ENCODE results near the gene ARL6IP6. TPM values are rescaled to one million over a fixed set of nuclear protein-coding genes. Genes with fewer than 3 reads are reported as not detected.

Gene ARL6IP6
- total and polyA plus RNA-seq, 2 donors (not counting 1 experiment from before 2014, with no cell fraction given) = 19.0 to 53.9 TPM

DNA sequence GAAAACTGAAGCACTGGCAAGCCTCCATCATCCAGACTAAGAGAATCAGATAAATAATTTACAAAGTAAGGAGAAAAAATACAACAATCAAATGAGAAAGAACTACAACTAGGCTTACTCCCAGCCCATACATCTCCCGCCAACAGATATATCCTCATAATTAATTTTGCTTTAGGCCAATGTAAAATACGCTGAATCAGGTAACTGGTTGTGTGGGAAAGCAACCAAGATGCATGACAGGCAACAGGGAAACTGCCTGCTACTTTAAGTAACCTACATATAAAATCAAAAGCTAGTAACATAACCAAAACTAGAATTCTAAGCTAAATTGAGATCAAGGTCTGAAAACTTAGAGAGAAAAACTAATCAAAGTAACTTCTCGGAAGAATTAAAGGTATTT, 22.7 kb upstream of the ARL6IP6 start:
- no peak overlapping the region for H3K9ac ChIP-seq (ENCODE audit: insufficient read depth, low read length)
- H3K27ac ChIP-seq (ENCODE audit: insufficient read depth, low read length) = no peak overlapping the region
- no peak overlapping the region for H3K4me2 ChIP-seq (ENCODE audit: extremely low read depth, insufficient read depth, low read length)

DNA sequence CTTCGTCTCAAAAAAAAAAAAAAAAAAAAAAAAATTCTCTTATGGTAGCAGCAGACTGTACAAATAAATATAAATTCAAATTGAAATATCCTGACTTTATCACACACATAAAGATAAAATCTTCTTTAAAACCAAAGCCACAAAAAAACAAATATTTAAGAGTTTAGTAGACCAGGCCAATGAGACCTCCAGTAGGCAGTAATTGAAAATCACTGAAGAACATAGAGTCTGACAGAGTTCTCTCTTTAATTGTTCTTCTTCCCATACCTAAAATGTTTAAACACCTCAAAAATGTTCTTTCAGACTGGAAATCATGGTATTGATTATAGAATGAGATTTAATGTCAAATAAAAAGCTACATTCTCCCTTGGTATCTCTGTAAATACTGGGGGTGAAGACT, 21.9 kb upstream of the ARL6IP6 start:
- Histone ChIP-seq H3K36me3 (ENCODE audit: control insufficient read depth, insufficient read depth, low read length) (no peaks in the 10 kb centered on the region), H3K9me3 (ENCODE audit: control insufficient read depth, insufficient read depth, low read depth, low read length) (no peaks in the 10 kb centered on the region), H3K27ac (ENCODE audit: insufficient read depth, low read length) (no peak overlapping the region), H3K4me2 (ENCODE audit: extremely low read depth, insufficient read depth, low read length) (peak overlapping the region; percentile 32), H3K4me1 (ENCODE audit: control insufficient read depth, extremely low read depth, insufficient read depth, low read length) (no peaks in the 10 kb centered on the region), H3K9ac (ENCODE audit: insufficient read depth, low read length) (no peak overlapping the region), H3K27me3 (ENCODE audit: control insufficient read depth, insufficient read depth, low read length) (no peaks in the 10 kb centered on the region), H4K20me1 (ENCODE audit: control insufficient read depth, extremely low read depth, insufficient read depth, low read length) (no peaks in the 10 kb centered on the region), H2AFZ (ENCODE audit: low read length) (no peak overlapping the region), H3K79me2 (ENCODE audit: control insufficient read depth, insufficient read depth, low read length) (peaks cover 52% of the 10 kb centered on the region), H3K4me3 (replicated peaks in 1 of 4; ENCODE audit: control extremely low read depth in 1 of 4, insufficient read depth in 1 of 4, low read depth in 3 of 4, low read length in 4 of 4) (no peak overlapping the region)
- TF ChIP-seq, protein P1, sequence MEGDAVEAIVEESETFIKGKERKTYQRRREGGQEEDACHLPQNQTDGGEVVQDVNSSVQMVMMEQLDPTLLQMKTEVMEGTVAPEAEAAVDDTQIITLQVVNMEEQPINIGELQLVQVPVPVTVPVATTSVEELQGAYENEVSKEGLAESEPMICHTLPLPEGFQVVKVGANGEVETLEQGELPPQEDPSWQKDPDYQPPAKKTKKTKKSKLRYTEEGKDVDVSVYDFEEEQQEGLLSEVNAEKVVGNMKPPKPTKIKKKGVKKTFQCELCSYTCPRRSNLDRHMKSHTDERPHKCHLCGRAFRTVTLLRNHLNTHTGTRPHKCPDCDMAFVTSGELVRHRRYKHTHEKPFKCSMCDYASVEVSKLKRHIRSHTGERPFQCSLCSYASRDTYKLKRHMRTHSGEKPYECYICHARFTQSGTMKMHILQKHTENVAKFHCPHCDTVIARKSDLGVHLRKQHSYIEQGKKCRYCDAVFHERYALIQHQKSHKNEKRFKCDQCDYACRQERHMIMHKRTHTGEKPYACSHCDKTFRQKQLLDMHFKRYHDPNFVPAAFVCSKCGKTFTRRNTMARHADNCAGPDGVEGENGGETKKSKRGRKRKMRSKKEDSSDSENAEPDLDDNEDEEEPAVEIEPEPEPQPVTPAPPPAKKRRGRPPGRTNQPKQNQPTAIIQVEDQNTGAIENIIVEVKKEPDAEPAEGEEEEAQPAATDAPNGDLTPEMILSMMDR (conservative IDR thresholded peaks at IDR 0.05 in 1 of 2, IDR thresholded peaks at IDR 0.05 in 1 of 2; ENCODE audit: low read depth in 1 of 2, low read length in 2 of 2) = no peak
- no peak for TF ChIP-seq EZH2 (IDR thresholded peaks at IDR 0.05; ENCODE audit: low read length, missing control alignments)
- no peak for DNase-seq (ENCODE audit: low read depth in 2 of 2)

More for the DNA sequence above, 22.7 kb upstream of the ARL6IP6 start:
- Histone ChIP-seq H4K20me1 (ENCODE audit: control insufficient read depth, extremely low read depth, insufficient read depth, low read length) (no peaks in the 10 kb centered on the region), H3K9me3 (ENCODE audit: control insufficient read depth, insufficient read depth, low read depth, low read length) (no peaks in the 10 kb centered on the region), H3K27me3 (ENCODE audit: control insufficient read depth, insufficient read depth, low read length) (no peaks in the 10 kb centered on the region), H3K4me3 (replicated peaks in 1 of 4; ENCODE audit: control extremely low read depth in 1 of 4, insufficient read depth in 1 of 4, low read depth in 3 of 4, low read length in 4 of 4) (no peak overlapping the region), H3K79me2 (ENCODE audit: control insufficient read depth, insufficient read depth, low read length) (peaks cover 45% of the 10 kb centered on the region), H2AFZ (ENCODE audit: low read length) (no peak overlapping the region), H3K4me1 (ENCODE audit: control insufficient read depth, extremely low read depth, insufficient read depth, low read length) (no peaks in the 10 kb centered on the region), H3K36me3 (ENCODE audit: control insufficient read depth, insufficient read depth, low read length) (no peaks in the 10 kb centered on the region)
- DNase-seq (ENCODE audit: low read depth in 2 of 2) = no peak
- TF ChIP-seq, protein P1 (conservative IDR thresholded peaks at IDR 0.05 in 1 of 2, IDR thresholded peaks at IDR 0.05 in 1 of 2; ENCODE audit: low read depth in 1 of 2, low read length in 2 of 2) = no peak
- TF ChIP-seq EZH2 (IDR thresholded peaks at IDR 0.05; ENCODE audit: low read length, missing control alignments) = no peak

GRCh38 chr2:152701198-152701597, 17.2 kb upstream of the ARL6IP6 start:
- TF ChIP-seq, protein P1 (conservative IDR thresholded peaks at IDR 0.05 in 1 of 2, IDR thresholded peaks at IDR 0.05 in 1 of 2; ENCODE audit: low read depth in 1 of 2, low read length in 2 of 2) = no peak
- no peak for TF ChIP-seq EZH2 (IDR thresholded peaks at IDR 0.05; ENCODE audit: low read length, missing control alignments)
- H4K20me1 ChIP-seq (ENCODE audit: control insufficient read depth, extremely low read depth, insufficient read depth, low read length) = no peaks in the 10 kb centered on the region
- no peak overlapping the region for H3K27ac ChIP-seq (ENCODE audit: insufficient read depth, low read length)
- no peaks in the 10 kb centered on the region for H3K9me3 ChIP-seq (ENCODE audit: control insufficient read depth, insufficient read depth, low read depth, low read length)
- DNase-seq (ENCODE audit: low read depth in 2 of 2) = no peak
- H3K36me3 ChIP-seq (ENCODE audit: control insufficient read depth, insufficient read depth, low read length) = no peaks in the 10 kb centered on the region
- H3K4me1 ChIP-seq (ENCODE audit: control insufficient read depth, extremely low read depth, insufficient read depth, low read length) = no peaks in the 10 kb centered on the region
- H3K79me2 ChIP-seq (ENCODE audit: control insufficient read depth, insufficient read depth, low read length) = peaks cover 84% of the 10 kb centered on the region
- no peak overlapping the region for H3K4me2 ChIP-seq (ENCODE audit: extremely low read depth, insufficient read depth, low read length)
- H3K4me3 ChIP-seq (replicated peaks in 1 of 4; ENCODE audit: control extremely low read depth in 1 of 4, insufficient read depth in 1 of 4, low read depth in 3 of 4, low read length in 4 of 4) = no peak overlapping the region
- no peak overlapping the region for H3K9ac ChIP-seq (ENCODE audit: insufficient read depth, low read length)
- no peak overlapping the region for H2AFZ ChIP-seq (ENCODE audit: low read length)
- no peaks in the 10 kb centered on the region for H3K27me3 ChIP-seq (ENCODE audit: control insufficient read depth, insufficient read depth, low read length)
